Regular cardiac myocyte (primary cell): ENCODE data around the gene FIBP. TPM values are rescaled to one million over a fixed set of nuclear protein-coding genes. Genes with fewer than 3 reads are reported as not detected.

Source experiments
- total RNA-seq: library from RNA; depleted of rRNA; stranded (reverse); fragments of >200 nt; gene quantifications from 2 replicates; pipeline ENCODE4 v1.2.3, GENCODE V29; 2014

The FIBP gene
- 128 and 212 TPM in 2 replicates for total RNA-seq

DNA sequence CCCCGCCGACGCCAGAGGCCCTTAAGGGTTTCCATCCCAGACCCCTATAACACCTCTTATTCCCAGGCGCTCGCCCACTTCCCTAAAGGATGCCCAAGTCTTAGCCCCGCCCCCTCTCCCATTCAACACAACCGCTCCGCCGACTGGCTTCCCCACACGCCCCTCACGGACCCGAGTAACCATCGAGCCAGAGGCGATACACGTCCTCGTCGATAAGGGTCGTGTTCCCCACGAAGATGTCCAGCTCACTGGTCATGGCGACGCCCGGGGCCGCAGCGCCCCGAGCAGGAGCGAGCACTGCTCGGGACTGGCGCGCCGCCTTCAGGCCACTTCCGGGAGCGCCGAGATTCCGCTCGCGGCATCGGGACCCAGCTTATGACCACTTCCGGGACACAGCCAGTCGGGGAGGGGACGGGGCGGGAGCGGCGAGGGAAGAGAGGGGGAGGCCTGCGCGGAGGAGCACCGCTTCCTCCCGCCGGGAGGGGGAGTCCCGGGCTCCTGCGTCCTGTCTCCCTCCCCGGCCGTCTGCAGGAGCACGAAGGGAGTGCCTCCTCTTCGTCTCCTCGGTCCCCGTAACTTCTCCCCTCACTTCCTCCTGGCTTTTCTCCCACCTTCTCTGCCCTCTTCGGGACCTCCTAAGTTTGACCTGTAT is at the start of gene FIBP:
Gene FIBP (minus strand): TSS at position 309 of the 652 bp plus-strand sequence. CDS start 53 bp downstream, at position 256.

DNA sequence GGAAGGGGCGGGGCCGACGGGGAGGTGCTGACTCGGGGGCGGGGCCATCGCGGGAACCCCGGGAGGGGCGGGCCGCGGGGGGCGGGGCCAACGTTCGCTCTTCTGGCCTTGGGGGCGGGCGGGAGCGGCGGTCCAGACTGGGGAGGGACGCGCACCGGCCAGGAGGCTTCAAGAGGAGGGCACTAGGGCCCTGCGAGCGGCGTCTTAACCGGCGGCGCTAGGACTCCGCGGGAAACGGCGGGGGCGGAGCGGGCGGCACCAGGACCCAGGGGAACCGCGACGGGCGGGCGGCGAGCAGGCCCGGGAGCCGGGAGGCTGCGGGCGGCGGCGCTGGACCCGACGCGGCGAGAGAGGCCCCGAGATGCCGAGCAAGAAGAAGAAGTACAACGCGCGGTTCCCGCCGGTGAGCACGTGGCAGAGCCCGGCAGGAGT is 30.9 kb upstream of the FIBP start, which contains the start of gene DRAP1:
Gene DRAP1 (plus strand): TSS at position 286 of the 432 bp plus-strand sequence. CDS start 76 bp downstream, at position 362.

DNA sequence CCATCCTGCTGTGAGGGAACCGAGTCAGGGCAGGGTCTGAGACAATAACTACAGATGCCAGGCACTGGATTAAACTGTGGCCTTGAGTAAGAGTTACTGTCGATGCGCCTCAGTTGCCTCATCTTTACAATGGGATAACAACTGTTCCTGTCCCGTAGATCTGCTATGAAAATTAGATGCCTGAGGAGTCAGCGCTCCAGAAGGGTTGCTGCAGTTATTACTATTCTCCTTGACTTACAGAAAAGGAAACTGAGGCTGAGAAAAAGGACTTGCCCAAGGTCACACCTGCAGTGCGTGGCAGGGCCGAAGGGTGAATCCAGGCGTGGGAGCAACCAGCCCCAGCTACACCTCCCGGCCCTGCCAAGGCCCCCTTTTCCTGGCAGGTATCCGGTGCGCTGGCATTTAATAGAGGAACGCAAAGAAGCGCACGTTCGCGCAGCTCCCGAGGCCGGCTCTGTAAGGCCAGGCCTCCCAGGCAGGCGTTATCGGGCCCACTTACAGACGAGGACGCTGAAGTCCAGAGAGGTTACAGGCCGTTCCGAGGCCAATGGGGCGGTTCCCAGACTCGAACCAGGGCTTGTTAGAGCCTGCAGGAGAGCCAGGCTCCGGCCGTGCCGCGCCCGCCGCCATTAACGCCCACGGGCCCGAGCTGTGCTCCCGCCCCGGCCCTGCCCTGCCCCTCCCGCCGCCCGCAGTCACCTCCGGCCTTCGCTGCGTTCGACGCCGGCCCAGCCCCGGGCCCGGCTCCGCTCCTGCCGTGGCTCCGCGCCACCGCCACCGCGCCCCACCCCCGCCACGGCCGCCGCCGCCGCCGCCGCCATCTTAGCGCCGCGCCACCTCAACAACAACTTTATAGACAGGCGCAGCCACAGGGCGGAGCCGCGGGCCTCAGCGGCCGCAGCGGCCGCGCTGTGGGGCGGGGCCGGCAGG is 30.2 kb upstream of the FIBP start, which contains the start of gene C11orf68:
Gene C11orf68 (minus strand): TSS at position 852 of the 930 bp plus-strand sequence. CDS start 31 bp downstream, at position 821.

DNA sequence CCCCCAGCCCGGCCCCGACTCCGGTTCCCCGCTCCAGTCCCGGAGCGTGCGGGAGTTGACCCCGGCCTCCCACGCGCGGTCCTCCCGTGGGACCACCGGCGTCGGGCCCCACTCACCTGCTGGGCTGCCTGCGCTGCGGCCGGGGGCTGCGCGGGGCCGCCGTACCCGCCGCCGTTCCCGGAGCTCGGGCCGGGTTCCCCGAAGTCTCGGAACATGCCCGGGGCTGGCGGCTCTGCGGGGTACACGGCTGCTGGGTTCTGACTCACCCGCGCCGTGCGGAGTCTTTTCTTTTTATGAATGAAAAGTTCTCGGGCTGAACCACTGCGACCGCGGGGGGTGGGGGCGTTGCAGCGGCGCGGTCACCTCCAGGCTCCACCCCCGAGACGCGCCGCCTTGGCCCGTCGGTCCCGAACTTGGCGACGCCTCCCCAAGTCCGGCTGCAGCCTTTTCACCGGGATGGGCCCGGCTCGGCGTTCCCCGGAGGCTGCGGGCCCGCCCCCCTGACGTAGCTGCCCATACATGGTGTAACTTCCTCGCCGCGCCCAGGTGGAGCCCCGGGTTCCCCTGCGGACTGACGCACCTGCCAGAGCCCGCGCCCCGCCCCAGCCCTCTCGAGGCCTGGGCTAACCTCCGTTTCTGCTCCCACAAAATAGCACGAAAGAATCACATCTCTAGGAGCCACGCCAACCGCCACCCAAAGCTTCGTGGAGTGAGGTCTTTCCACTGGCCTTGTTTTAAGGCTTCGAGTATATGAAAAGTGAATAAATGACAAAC is 12.0 kb upstream of the FIBP start, which contains the start of gene FOSL1:
Gene FOSL1 (minus strand): TSS at position 264 of the 774 bp plus-strand sequence. CDS start 49 bp downstream, at position 215.

DNA sequence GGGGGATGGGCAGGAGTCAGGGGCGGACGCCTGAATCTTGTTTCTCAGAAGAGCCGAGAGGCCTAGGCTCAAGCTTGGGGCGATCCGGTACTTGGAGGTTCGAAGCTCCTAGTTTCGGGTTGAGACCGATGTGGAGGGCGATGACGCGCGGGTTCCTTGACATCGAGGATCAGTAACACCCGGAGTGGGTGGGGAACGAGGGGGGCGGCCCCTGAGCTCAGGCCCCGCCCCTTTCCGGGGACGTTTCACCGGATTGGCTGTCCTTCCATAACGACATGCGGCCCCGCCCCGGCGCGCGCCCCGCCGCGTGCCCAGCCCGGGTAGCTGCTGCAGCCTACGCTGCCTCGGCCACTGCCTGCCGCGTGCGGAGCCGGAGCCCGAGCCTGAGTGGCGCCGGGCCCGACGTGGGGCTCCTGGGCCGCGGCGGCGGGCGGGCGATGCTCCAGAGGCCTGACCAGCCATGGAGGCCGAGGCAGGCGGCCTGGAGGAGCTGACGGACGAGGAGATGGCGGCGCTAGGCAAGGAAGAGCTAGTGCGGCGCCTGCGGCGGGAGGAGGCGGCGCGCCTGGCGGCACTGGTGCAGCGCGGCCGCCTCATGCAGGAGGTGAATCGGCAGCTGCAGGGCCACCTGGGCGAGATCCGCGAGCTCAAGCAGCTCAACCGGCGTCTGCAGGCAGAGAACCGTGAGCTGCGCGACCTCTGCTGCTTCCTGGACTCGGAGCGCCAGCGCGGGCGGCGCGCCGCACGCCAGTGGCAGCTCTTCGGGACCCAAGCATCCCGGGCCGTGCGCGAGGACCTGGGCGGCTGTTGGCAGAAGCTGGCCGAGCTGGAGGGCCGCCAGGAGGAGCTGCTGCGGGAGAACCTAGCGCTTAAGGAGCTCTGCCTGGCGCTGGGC is 2.3 kb upstream of the FIBP start, which contains the start of gene CCDC85B:
Gene CCDC85B (plus strand): TSS at position 350 of the 895 bp plus-strand sequence. CDS start 111 bp downstream, at position 461.

DNA sequence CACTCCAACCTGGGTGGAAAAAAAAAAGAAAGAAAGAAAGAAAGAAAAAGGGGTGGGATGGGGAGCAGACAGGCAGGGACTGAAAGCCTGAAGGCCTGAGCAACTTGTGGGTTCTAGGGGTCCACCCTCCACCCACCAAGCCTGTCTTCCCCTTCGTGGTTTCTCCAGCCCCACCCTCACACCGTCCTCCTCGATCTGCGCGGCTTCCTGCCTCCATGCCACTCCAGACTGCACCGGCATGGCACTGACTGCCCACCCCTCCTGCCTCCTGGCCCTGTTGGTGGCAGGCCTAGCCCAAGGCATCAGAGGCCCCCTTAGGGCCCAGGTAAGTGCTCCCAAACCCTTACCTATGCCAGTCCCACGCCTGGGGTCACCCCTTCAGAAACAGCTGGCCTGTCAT is 8.7 kb downstream of the FIBP start, which contains the start of gene CTSW:
Gene CTSW (plus strand): TSS at position 221 of the 400 bp plus-strand sequence. CDS start 18 bp downstream, at position 239.

DNA sequence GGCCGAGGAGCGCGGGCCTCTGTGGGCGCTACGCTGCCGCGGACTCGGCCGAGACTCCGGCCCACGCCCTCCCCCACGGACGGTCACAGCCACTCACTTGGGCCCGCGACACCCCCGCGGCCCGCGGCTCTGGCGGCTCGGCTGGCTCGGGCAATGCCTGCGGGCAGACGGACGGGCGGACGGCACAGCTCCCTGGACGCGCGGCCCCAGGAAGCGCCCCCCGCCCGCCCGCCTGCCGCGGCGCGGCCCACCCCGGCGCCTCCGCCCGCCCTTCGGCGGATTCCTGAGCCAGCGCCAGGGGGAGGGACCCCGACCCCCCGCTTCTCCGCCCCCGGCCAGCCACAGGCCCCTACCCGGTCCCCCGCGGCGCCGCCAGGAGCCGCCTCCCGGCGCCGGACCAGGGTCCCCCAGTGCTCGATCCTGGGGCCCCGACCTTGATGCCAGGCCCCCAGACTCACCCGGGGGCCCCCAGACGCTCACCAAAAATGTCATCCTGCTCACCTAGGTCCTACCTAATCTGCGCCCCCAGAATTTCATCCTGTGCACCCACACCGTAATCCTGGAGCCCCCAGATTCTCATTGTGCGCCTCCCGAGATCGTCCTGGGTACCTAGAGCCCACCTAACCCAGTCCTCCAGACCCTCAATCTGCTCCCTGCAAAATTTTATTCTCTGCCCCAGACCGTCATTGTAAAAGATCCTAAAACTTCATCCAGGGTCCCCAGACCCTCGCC is 15.5 kb downstream of the FIBP start, which contains the start of gene EFEMP2:
Gene EFEMP2 (minus strand): TSS at position 215 of the 732 bp plus-strand sequence. CDS start 446 bp downstream, outside the sequence.

DNA sequence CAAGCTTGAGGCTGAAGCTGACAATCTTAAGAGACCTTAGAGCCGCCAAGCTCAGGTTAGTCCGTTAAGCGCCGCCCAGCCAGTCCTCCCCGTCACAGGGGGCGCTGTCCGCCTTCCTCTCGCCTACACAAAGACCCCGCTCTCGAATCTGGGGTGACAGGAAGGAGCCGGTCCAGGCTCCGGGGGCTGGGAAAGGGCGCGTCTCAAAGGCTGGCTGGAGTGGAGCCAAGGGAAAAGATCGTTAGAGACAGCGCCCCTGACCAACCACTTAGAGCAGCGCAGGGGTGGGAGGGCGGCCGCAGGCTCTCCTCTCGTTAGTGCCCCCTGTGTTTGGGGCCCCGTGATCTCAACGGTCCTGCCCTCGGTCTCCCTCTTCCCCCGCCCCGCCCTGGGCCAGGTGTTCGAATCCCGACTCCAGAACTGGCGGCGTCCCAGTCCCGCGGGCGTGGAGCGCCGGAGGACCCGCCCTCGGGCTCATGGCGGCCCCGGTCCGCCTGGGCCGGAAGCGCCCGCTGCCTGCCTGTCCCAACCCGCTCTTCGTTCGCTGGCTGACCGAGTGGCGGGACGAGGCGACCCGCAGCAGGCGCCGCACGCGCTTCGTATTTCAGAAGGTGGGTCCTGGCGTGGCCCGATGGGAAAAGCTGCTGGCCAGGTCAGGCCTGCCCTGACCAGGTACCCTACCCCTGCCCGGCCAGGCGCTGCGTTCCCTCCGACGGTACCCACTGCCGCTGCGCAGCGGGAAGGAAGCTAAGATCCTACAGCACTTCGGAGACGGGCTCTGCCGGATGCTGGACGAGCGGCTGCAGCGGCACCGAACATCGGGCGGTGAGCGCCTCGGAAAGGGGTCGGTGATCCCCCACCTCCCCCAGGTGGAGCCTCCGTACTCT is 27.8 kb downstream of the FIBP start, which contains the start of gene MUS81:
Gene MUS81 (plus strand): TSS at position 156 of the 887 bp plus-strand sequence. CDS start 321 bp downstream, at position 477.

DNA sequence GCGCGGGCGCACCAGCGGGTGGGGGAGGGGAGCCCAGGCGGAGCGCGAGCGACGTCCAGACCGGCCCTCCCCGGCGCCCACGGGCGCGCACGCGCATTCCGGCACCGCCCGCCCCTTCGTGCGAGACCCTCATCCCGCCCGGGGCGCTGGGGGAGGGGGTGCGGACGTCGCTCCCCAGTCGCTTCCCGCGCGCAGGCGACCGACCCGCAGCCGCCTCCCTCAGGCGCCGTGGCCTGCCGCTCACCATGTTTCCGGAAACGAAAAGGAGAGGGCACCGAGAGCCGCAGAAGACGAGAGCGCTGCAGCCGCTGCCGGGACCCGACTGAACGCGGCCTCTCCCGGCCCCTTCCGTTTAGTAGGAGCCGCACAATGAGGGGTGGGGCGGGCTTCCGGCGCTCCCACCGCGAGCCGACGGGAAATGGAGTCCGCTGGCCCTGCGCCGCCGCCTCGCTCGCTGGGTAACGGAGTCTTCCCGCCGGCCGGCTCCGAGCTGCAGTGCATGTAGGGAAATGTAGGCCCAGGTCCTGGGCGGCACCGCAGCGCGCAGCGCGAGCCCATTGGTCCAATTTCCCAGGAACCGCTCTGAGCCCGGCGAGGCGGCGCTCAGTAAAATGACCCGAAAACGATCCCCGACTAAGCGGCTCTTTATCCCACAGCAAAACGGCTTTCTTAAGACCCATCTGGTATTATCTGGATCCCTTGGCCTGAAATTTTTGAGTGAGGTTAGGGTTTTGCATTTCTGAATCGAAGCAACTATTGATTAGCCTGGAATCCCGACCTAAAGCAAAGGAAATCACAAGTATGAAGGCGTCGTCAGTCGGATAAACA is 30.2 kb downstream of the FIBP start, which contains the start of gene CFL1:
Gene CFL1 (minus strand): TSS at position 328 of the 828 bp plus-strand sequence. CDS start 81 bp downstream, at position 247.

Other genes with a start within 250 kb of the FIBP start
- 12.7 and 22.6 TPM in 2 replicates for gene RELA, start 225.6 kb downstream of the FIBP start, total RNA-seq
- gene KAT5, start 176.2 kb downstream of the FIBP start, total RNA-seq = 33.5 and 36.6 TPM in 2 replicates
- 33.0 and 59.0 TPM in 2 replicates for gene RNASEH2C, start 167.7 kb downstream of the FIBP start, total RNA-seq
- gene AP5B1, start 107.5 kb downstream of the FIBP start, total RNA-seq = 7.7 and 8.5 TPM in 2 replicates
- under 0.01 TPM in 1 of 2 replicates, not detected in the other for gene OVOL1, start 101.4 kb downstream of the FIBP start, total RNA-seq
- gene SNX32, start 54.5 kb downstream of the FIBP start, total RNA-seq = 0.38 and 2.5 TPM in 2 replicates
- gene CFL1, start 30.3 kb downstream of the FIBP start, total RNA-seq = 677 and 1,304 TPM in 2 replicates
- gene MUS81, start 28.0 kb downstream of the FIBP start, total RNA-seq = 45.4 and 48.7 TPM in 2 replicates
- gene EFEMP2, start 15.7 kb downstream of the FIBP start, total RNA-seq = 44.9 and 71.0 TPM in 2 replicates
- gene CTSW, start 8.6 kb downstream of the FIBP start, total RNA-seq = not detected in 2 replicates
- gene CCDC85B, start 2.2 kb upstream of the FIBP start, total RNA-seq = 80.3 and 108 TPM in 2 replicates
- gene FOSL1, start 11.9 kb upstream of the FIBP start, total RNA-seq = 17.5 and 28.6 TPM in 2 replicates
- 17.1 and 21.1 TPM in 2 replicates for gene C11orf68, start 30.6 kb upstream of the FIBP start, total RNA-seq
- 130 and 436 TPM in 2 replicates for gene DRAP1, start 31.0 kb upstream of the FIBP start, total RNA-seq
- not detected in 2 replicates for gene TSGA10IP, start 57.0 kb upstream of the FIBP start, total RNA-seq
- 28.5 and 63.6 TPM in 2 replicates for gene SART1, start 73.3 kb upstream of the FIBP start, total RNA-seq
- 26.8 and 40.8 TPM in 2 replicates for gene EIF1AD, start 113.7 kb upstream of the FIBP start, total RNA-seq
- gene BANF1, start 114.0 kb upstream of the FIBP start, total RNA-seq = 10.7 and 54.1 TPM in 2 replicates
- gene CST6, start 123.5 kb upstream of the FIBP start, total RNA-seq = 0.38 and 0.56 TPM in 2 replicates
- gene CATSPER1, start 138.0 kb upstream of the FIBP start, total RNA-seq = under 0.01 and 0.19 TPM in 2 replicates
- not detected in 2 replicates for gene GAL3ST3, start 160.7 kb upstream of the FIBP start, total RNA-seq
- 141 and 205 TPM in 2 replicates for gene SF3B2, start 163.9 kb upstream of the FIBP start, total RNA-seq
- gene PACS1, start 181.8 kb upstream of the FIBP start, total RNA-seq = 21.1 and 33.0 TPM in 2 replicates